ENCODE data around the gene LRRC32. TPM values are rescaled to one million over a fixed set of nuclear protein-coding genes. Genes with fewer than 3 reads are reported as not detected.

LRRC32 gene
- total and polyA plus RNA-seq, 10 of the 15 experiments (the other 5 are each of a cell fraction or from before 2014, with no cell fraction given), result 0.56 to 20.8 (median 7.4) TPM

- CTCF ChIA-PET, result interaction anchor here (0.8 to 1.4 kb wide), 2 partner anchors 9 to 56 kb away, joined by 3 to 5 read pairs; no protein-coding TSS in a partner anchor
- in situ Hi-C loops (cut with MboI), result no loop called here
- no peak overlapping the region for H3K27ac ChIP-seq (ENCODE audit: control insufficient read depth, insufficient read depth)
- no TSS peak for BruUV-seq (replicated peaks)
- intact Hi-C loops (cut with micrococcal nuclease; ENCODE audit: unreplicated experiment), result no loop called here
- H2AFZ ChIP-seq (ENCODE audit: control insufficient read depth, low read depth, low read length), result no peak overlapping the region
- WGBS (ENCODE audit: insufficient coverage, insufficient replicate concordance, low lambda C conversion rate, missing lambda C conversion rate), result 36% methylated on average over 4 of the region's 4 CpGs
- RAD21 ChIA-PET (ENCODE audit: unreplicated experiment), result interaction anchor here (1.8 kb wide), 1 partner anchor 20 kb away, joined by 4 read pairs; no protein-coding TSS in a partner anchor
- POLR2A ChIA-PET, result no interaction called here
- no peaks in the 10 kb centered on the region for H3K4me1 ChIP-seq (ENCODE audit: control insufficient read depth, insufficient read depth, low read length)
- no peaks in the 10 kb centered on the region for H3K9me3 ChIP-seq (replicated peaks; ENCODE audit: control insufficient read depth, insufficient read depth, low read length)
- H3K36me3 ChIP-seq (ENCODE audit: control insufficient read depth in 2 of 2, insufficient read depth in 2 of 2, low read length in 1 of 2), result no peaks in the 10 kb centered on the region
- ATAC-seq (no peak), FAIRE-seq (no peak), DNase-seq (ENCODE audit: low read depth, low spot score) (no peak)
- no peak overlapping the region for H3K9ac ChIP-seq (ENCODE audit: control insufficient read depth, insufficient read depth, low read length)
- no peaks in the 10 kb centered on the region for H4K20me1 ChIP-seq (ENCODE audit: control insufficient read depth, insufficient read depth)
- no peak overlapping the region for H3K4me2 ChIP-seq (ENCODE audit: control insufficient read depth, insufficient read depth)
- no peaks in the 10 kb centered on the region for H3K79me2 ChIP-seq (ENCODE audit: control insufficient read depth, insufficient read depth, low read length)
- SMC1A ChIA-PET (ENCODE audit: uncharacterized antibody, unreplicated experiment), result interaction anchor here (0.7 to 1.4 kb wide), 2 partner anchors 9 to 56 kb away, joined by 4 to 7 read pairs; no protein-coding TSS in a partner anchor
- no peaks in the 10 kb centered on the region; a peak in 2 of 4 replicates for H3K27me3 ChIP-seq (replicated peaks in 1 of 2; ENCODE audit: control insufficient read depth in 2 of 2, insufficient read depth in 2 of 2, low read length in 1 of 2)
- TF ChIP-seq MXI1 (IDR thresholded peaks at IDR 0.05; ENCODE audit: low read depth, low read length), result no peak
- no peak overlapping the region for H3K4me3 ChIP-seq
Observed at GRCh38 chr11:76654980-76655379, 15.6 kb downstream of the LRRC32 start.

DNA sequence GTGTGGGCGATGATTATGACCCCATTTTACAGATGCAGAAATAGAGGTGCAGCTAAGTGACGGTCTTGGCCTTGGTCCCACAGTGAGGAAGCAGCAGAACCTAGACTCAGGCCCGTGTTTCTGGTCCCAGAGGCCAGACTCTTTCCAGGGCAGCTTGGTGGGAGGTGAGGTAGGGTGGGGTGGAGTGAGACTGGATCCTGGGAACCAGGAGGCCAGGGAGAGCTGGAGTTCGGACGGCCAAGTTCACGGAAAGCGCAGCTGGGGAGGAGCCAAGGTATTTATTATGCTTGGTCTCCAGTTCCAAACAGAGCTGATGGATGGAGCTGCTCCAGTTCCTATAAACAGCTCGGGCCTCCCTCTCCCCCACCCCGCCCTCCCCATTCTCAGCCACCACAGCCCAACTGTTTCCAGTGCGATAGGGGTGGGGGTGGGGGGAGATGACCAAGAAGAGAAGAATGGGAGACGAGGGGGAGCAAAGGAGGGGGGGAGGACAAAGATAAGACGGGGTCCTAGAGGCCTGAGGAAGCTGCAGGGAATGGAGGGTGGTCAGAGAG lies 16.2 kb downstream of the LRRC32 start:
- 50% methylated on average over 8 of the region's 12 CpGs for WGBS (ENCODE audit: insufficient coverage, insufficient replicate concordance, low lambda C conversion rate, missing lambda C conversion rate)
- Histone ChIP-seq H3K79me2 (ENCODE audit: control insufficient read depth, insufficient read depth, low read length) (no peaks in the 10 kb centered on the region), H3K4me1 (ENCODE audit: control insufficient read depth, insufficient read depth, low read length) (no peaks in the 10 kb centered on the region), H3K27ac (ENCODE audit: control insufficient read depth, insufficient read depth) (no peak overlapping the region), H3K9me3 (replicated peaks; ENCODE audit: control insufficient read depth, insufficient read depth, low read length) (no peaks in the 10 kb centered on the region), H3K36me3 (ENCODE audit: control insufficient read depth in 2 of 2, insufficient read depth in 2 of 2, low read length in 1 of 2) (no peaks in the 10 kb centered on the region), H3K4me2 (ENCODE audit: control insufficient read depth, insufficient read depth) (no peak overlapping the region), H3K9ac (ENCODE audit: control insufficient read depth, insufficient read depth, low read length) (no peak overlapping the region), H2AFZ (ENCODE audit: control insufficient read depth, low read depth, low read length) (no peak overlapping the region), H3K27me3 (replicated peaks in 1 of 2; ENCODE audit: control insufficient read depth in 2 of 2, insufficient read depth in 2 of 2, low read length in 1 of 2) (no peaks in the 10 kb centered on the region; a peak in 2 of 4 replicates), H3K4me3 (no peak overlapping the region), H4K20me1 (ENCODE audit: control insufficient read depth, insufficient read depth) (no peaks in the 10 kb centered on the region)
- FAIRE-seq (no peak), DNase-seq (ENCODE audit: low read depth, low spot score) (no peak), ATAC-seq (no peak)
- RAD21 ChIA-PET (ENCODE audit: unreplicated experiment), result interaction anchor here (1.8 kb wide), 1 partner anchor 21 kb away, joined by 4 read pairs; no protein-coding TSS in a partner anchor
- CTCF ChIA-PET, result interaction anchor here (0.8 to 1.4 kb wide), 2 partner anchors 10 to 56 kb away, joined by 3 to 5 read pairs; no protein-coding TSS in a partner anchor
- BruUV-seq (replicated peaks), result no TSS peak
- POLR2A ChIA-PET, result no interaction called here
- TF ChIP-seq CREB1 (IDR thresholded peaks at IDR 0.05; ENCODE audit: low read depth), result no peak
- no peak for TF ChIP-seq BMI1 (IDR thresholded peaks at IDR 0.05; ENCODE audit: borderline replicate concordance)
- no peak for TF ChIP-seq POLR2AphosphoS5 (IDR thresholded peaks at IDR 0.05; ENCODE audit: low read length)
- TF ChIP-seq, protein P1, sequence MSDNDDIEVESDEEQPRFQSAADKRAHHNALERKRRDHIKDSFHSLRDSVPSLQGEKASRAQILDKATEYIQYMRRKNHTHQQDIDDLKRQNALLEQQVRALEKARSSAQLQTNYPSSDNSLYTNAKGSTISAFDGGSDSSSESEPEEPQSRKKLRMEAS (IDR thresholded peaks at IDR 0.05; ENCODE audit: low read depth, low read length), result no peak
- no peak for TF ChIP-seq TBL1XR1 (IDR thresholded peaks at IDR 0.05; ENCODE audit: low read depth, low read length)
- SMC1A ChIA-PET (ENCODE audit: uncharacterized antibody, unreplicated experiment), result interaction anchor here (0.7 to 1.4 kb wide), 2 partner anchors 8 to 55 kb away, joined by 4 to 7 read pairs; no protein-coding TSS in a partner anchor
- intact Hi-C loops (cut with micrococcal nuclease; ENCODE audit: unreplicated experiment), result no loop called here
- in situ Hi-C loops (cut with MboI), result no loop called here
